ENCODE measurements around the gene BTBD7. TPM values are rescaled to one million over a fixed set of nuclear protein-coding genes. Genes with fewer than 3 reads are reported as not detected.

BTBD7 gene
- total and polyA plus RNA-seq, 9 of the 15 experiments (the other 6 are each of a cell fraction or from before 2014, with no cell fraction given), result 2.5 to 12.9 (median 6.2) TPM

DNA sequence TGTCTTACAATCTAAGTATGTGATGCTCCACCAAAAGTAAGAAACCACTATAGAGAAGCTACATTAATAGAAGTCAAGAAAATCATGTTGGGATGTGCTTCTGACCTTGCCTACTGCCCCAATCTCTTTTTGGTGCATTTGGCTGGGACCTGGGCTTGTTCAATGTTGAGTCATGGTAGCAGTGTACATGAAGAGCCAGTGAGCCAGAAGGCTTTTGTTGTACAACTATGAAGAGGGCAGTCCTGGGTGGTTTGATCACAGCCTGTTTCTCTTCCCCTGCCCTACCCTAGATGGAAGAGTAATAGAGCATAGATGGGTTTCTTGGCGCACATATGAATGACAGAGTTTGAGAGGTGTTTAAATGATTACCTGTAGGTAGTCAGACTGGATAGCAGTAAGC is 69.4 kb downstream of the BTBD7 start:
- no peak for DNase-seq (ENCODE audit: extremely low read depth in 1 of 4, low spot score in 3 of 4)
- intact Hi-C loops (cut with micrococcal nuclease) (no loop called here), in situ Hi-C loops (cut with MboI) (no loop called here)
- H3K9me1 ChIP-seq (ENCODE audit: control insufficient read depth, insufficient read depth, low read length), result no peaks in the 10 kb centered on the region
- H3K9me3 ChIP-seq (replicated peaks; ENCODE audit: control insufficient read depth, insufficient read depth, low read depth, low read length), result no peaks in the 10 kb centered on the region
- peaks cover 24% of the 10 kb centered on the region for H4K20me1 ChIP-seq (replicated peaks; ENCODE audit: control insufficient read depth, insufficient read depth, low read length)
- POLR2A ChIA-PET, result interaction anchor here (0.8 kb wide), 2 partner anchors 10 to 58 kb away, joined by 3 read pairs; no protein-coding TSS in a partner anchor
- peaks cover 16% of the 10 kb centered on the region; the same call in 2 of the 3 replicates for H3K36me3 ChIP-seq (ENCODE audit: control insufficient read depth, insufficient read depth, low read length)
- CTCF ChIA-PET (ENCODE audit: low intra/inter-chr PET ratio), result no interaction called here
- H3K4me1 ChIP-seq (replicated peaks in 1 of 2; ENCODE audit: control insufficient read depth in 2 of 2, insufficient read depth in 2 of 2, low read length in 2 of 2), result peaks cover 0 to 13% of the 10 kb centered on the region in 2 experiments; a peak in 2 of 5 replicates
- no peak overlapping the region for H3K4me3 ChIP-seq
- H3K4me2 ChIP-seq (ENCODE audit: insufficient read depth, low read length), result no peak overlapping the region
- no peak for ATAC-seq
- no peak overlapping the region for H3K27ac ChIP-seq (ENCODE audit: extremely low read depth, low read depth, low read length)
- H3K27me3 ChIP-seq (ENCODE audit: control insufficient read depth in 2 of 2, insufficient read depth in 2 of 2, low read length in 2 of 2), result no peaks in the 10 kb centered on the region
- H2AFZ ChIP-seq (ENCODE audit: low read depth, low read length), result no peak overlapping the region
- no TSS peak for BruUV-seq (replicated peaks)
- 100% methylated on average over 1 of the region's 1 CpG for WGBS (ENCODE audit: insufficient coverage, low coverage, missing lambda C conversion rate)
- no peaks in the 10 kb centered on the region; the same call in 2 of the 3 replicates for H3K79me2 ChIP-seq (ENCODE audit: control insufficient read depth, insufficient read depth, low read length)
- no peak overlapping the region for H3K9ac ChIP-seq (ENCODE audit: insufficient read depth in 1 of 2, low read depth in 2 of 2, low read length in 2 of 2)
- FAIRE-seq, result no peak
- TF ChIP-seq, protein P1, sequence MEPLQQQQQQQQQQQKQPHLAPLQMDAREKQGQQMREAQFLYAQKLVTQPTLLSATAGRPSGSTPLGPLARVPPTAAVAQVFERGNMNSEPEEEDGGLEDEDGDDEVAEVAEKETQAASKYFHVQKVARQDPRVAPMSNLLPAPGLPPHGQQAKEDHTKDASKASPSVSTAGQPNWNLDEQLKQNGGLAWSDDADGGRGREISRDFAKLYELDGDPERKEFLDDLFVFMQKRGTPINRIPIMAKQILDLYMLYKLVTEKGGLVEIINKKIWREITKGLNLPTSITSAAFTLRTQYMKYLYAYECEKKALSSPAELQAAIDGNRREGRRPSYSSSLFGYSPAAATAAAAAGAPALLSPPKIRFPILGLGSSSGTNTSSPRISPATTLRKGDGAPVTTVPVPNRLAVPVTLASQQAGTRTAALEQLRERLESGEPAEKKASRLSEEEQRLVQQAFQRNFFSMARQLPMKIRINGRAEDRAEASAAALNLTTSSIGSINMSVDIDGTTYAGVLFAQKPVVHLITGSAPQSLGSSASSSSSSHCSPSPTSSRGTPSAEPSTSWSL (CRISPR knock-in tag; IDR thresholded peaks at IDR 0.05; ENCODE audit: borderline replicate concordance), result no peak
- TF ChIP-seq ZNF24 (IDR thresholded peaks at IDR 0.05) (no peak), TRIM24 (IDR thresholded peaks at IDR 0.05) (no peak), FOXA1 (IDR thresholded peaks at IDR 0.05; ENCODE audit: borderline replicate concordance) (no peak), RBM34 (IDR thresholded peaks at IDR 0.05; ENCODE audit: borderline replicate concordance, insufficient read depth, low read length) (no peak), ZNF253 (CRISPR knock-in tag; conservative IDR thresholded peaks at IDR 0.05) (no peak), PHTF2 (CRISPR knock-in tag; IDR thresholded peaks at IDR 0.05) (no peak)
- TF ChIP-seq, protein P2, sequence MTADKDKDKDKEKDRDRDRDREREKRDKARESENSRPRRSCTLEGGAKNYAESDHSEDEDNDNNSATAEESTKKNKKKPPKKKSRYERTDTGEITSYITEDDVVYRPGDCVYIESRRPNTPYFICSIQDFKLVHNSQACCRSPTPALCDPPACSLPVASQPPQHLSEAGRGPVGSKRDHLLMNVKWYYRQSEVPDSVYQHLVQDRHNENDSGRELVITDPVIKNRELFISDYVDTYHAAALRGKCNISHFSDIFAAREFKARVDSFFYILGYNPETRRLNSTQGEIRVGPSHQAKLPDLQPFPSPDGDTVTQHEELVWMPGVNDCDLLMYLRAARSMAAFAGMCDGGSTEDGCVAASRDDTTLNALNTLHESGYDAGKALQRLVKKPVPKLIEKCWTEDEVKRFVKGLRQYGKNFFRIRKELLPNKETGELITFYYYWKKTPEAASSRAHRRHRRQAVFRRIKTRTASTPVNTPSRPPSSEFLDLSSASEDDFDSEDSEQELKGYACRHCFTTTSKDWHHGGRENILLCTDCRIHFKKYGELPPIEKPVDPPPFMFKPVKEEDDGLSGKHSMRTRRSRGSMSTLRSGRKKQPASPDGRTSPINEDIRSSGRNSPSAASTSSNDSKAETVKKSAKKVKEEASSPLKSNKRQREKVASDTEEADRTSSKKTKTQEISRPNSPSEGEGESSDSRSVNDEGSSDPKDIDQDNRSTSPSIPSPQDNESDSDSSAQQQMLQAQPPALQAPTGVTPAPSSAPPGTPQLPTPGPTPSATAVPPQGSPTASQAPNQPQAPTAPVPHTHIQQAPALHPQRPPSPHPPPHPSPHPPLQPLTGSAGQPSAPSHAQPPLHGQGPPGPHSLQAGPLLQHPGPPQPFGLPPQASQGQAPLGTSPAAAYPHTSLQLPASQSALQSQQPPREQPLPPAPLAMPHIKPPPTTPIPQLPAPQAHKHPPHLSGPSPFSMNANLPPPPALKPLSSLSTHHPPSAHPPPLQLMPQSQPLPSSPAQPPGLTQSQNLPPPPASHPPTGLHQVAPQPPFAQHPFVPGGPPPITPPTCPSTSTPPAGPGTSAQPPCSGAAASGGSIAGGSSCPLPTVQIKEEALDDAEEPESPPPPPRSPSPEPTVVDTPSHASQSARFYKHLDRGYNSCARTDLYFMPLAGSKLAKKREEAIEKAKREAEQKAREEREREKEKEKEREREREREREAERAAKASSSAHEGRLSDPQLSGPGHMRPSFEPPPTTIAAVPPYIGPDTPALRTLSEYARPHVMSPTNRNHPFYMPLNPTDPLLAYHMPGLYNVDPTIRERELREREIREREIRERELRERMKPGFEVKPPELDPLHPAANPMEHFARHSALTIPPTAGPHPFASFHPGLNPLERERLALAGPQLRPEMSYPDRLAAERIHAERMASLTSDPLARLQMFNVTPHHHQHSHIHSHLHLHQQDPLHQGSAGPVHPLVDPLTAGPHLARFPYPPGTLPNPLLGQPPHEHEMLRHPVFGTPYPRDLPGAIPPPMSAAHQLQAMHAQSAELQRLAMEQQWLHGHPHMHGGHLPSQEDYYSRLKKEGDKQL (CRISPR knock-in tag; IDR thresholded peaks at IDR 0.05; ENCODE audit: borderline replicate concordance), result no peak
- TF ChIP-seq, protein P3, sequence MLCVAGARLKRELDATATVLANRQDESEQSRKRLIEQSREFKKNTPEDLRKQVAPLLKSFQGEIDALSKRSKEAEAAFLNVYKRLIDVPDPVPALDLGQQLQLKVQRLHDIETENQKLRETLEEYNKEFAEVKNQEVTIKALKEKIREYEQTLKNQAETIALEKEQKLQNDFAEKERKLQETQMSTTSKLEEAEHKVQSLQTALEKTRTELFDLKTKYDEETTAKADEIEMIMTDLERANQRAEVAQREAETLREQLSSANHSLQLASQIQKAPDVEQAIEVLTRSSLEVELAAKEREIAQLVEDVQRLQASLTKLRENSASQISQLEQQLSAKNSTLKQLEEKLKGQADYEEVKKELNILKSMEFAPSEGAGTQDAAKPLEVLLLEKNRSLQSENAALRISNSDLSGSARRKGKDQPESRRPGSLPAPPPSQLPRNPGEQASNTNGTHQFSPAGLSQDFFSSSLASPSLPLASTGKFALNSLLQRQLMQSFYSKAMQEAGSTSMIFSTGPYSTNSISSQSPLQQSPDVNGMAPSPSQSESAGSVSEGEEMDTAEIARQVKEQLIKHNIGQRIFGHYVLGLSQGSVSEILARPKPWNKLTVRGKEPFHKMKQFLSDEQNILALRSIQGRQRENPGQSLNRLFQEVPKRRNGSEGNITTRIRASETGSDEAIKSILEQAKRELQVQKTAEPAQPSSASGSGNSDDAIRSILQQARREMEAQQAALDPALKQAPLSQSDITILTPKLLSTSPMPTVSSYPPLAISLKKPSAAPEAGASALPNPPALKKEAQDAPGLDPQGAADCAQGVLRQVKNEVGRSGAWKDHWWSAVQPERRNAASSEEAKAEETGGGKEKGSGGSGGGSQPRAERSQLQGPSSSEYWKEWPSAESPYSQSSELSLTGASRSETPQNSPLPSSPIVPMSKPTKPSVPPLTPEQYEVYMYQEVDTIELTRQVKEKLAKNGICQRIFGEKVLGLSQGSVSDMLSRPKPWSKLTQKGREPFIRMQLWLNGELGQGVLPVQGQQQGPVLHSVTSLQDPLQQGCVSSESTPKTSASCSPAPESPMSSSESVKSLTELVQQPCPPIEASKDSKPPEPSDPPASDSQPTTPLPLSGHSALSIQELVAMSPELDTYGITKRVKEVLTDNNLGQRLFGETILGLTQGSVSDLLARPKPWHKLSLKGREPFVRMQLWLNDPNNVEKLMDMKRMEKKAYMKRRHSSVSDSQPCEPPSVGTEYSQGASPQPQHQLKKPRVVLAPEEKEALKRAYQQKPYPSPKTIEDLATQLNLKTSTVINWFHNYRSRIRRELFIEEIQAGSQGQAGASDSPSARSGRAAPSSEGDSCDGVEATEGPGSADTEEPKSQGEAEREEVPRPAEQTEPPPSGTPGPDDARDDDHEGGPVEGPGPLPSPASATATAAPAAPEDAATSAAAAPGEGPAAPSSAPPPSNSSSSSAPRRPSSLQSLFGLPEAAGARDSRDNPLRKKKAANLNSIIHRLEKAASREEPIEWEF (CRISPR knock-in tag; IDR thresholded peaks at IDR 0.05), result no peak
- TF ChIP-seq, protein P4, sequence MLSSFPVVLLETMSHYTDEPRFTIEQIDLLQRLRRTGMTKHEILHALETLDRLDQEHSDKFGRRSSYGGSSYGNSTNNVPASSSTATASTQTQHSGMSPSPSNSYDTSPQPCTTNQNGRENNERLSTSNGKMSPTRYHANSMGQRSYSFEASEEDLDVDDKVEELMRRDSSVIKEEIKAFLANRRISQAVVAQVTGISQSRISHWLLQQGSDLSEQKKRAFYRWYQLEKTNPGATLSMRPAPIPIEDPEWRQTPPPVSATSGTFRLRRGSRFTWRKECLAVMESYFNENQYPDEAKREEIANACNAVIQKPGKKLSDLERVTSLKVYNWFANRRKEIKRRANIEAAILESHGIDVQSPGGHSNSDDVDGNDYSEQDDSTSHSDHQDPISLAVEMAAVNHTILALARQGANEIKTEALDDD (IDR thresholded peaks at IDR 0.05), result no peak

Data from K562 (cell line).